ENCODE data around the gene FAT4. TPM values are rescaled to one million over a fixed set of nuclear protein-coding genes. Genes with fewer than 3 reads are reported as not detected.

FAT4 gene
- total and polyA plus RNA-seq, 9 donors, result 3.8 to 14.2 (median 10.7) TPM

DNA sequence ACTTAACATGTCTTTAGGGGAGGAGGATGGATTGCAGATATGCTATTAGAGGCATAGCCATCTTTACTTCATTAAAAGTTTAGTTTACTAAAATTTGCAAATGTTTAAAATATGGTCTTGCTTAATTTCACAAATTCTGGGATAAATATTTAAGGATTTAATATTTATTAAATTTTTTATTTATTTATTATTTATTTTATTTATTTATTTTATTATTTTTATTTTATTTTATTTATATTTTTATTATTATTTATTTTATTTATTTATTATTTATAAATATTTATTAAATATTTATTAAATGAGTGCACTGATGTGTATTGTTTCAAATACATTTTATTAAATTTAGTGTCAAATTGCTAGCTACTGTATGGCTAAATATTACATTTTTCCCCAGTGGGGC lies 46.0 kb downstream of the FAT4 start:
- Histone ChIP-seq H3K36me3 (no peaks in the 10 kb centered on the region), H3K4me3 (no peak overlapping the region), H3K27ac (no peak overlapping the region), H3K9me3 (no peaks in the 10 kb centered on the region), H3K27me3 (no peaks in the 10 kb centered on the region), H3K4me1 (ENCODE audit: insufficient read depth) (no peaks in the 10 kb centered on the region)
- no peak for TF ChIP-seq EP300 (IDR thresholded peaks at IDR 0.05)
- TF ChIP-seq, protein P1, sequence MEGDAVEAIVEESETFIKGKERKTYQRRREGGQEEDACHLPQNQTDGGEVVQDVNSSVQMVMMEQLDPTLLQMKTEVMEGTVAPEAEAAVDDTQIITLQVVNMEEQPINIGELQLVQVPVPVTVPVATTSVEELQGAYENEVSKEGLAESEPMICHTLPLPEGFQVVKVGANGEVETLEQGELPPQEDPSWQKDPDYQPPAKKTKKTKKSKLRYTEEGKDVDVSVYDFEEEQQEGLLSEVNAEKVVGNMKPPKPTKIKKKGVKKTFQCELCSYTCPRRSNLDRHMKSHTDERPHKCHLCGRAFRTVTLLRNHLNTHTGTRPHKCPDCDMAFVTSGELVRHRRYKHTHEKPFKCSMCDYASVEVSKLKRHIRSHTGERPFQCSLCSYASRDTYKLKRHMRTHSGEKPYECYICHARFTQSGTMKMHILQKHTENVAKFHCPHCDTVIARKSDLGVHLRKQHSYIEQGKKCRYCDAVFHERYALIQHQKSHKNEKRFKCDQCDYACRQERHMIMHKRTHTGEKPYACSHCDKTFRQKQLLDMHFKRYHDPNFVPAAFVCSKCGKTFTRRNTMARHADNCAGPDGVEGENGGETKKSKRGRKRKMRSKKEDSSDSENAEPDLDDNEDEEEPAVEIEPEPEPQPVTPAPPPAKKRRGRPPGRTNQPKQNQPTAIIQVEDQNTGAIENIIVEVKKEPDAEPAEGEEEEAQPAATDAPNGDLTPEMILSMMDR (IDR thresholded peaks at IDR 0.05), result no peak
- no peak for TF ChIP-seq POLR2A (IDR thresholded peaks at IDR 0.05)
- no peak for DNase-seq
- intact Hi-C loops (cut with DNase I), result no loop called here

Small RNA genes within 50 kb of the gene (small RNA-seq; reads per million reads assigned to genes)
- gene RF00019, result not detected
